Effector memory CD4-positive, alpha-beta T cell (primary cell): ENCODE data around the gene APH1A.

Source experiments
- DNase-seq, 3 donors: peaks; one replicate each; pipeline ENCODE4 v3.0.0-alpha.2; 2020
- H3K27ac ChIP-seq: 2 replicates; pipeline ENCODE4 v1.7.0; 2013; ENCODE audit warnings: mild to moderate bottlenecking, low read length, moderate library complexity; ENCODE audit not compliant: insufficient read depth, poor library complexity, severe bottlenecking
- H3K27me3 ChIP-seq: replicated peaks from 2 replicates; pipeline ENCODE4 v1.7.0; 2013; ENCODE audit warnings: mild to moderate bottlenecking, low read length; ENCODE audit not compliant: insufficient read depth, control insufficient read depth, poor library complexity, severe bottlenecking
- H3K36me3 ChIP-seq: 2 replicates; pipeline ENCODE4 v1.7.0; 2013; ENCODE audit warnings: mild to moderate bottlenecking, low read length, moderate library complexity; ENCODE audit not compliant: control insufficient read depth, insufficient read depth
- H3K4me1 ChIP-seq: 2 replicates; pipeline ENCODE4 v1.7.0; 2013; ENCODE audit warnings: low read length, mild to moderate bottlenecking; ENCODE audit not compliant: control insufficient read depth, insufficient read depth, poor library complexity, severe bottlenecking
- H3K4me3 ChIP-seq: 2 replicates; pipeline ENCODE4 v1.7.0; 2013; ENCODE audit warnings: low read length, low read depth, mild to moderate bottlenecking; ENCODE audit not compliant: insufficient read depth, poor library complexity, severe bottlenecking
- H3K9me3 ChIP-seq: 2 replicates; pipeline ENCODE4 v1.7.0; 2013; ENCODE audit warnings: mild to moderate bottlenecking, low read length, moderate library complexity; ENCODE audit not compliant: control insufficient read depth

Gene APH1A

GRCh38 chr1:150293433-150294253 is 24.8 kb upstream of the APH1A start, which contains the start of gene MRPS21:
TSS of gene MRPS21 (plus strand) at chr1:150293861. CDS start at chr1:150294367, 506 bp downstream.
- H3K4me1 ChIP-seq, result peaks cover 5% of the 10 kb centered on the region
- H3K27me3 ChIP-seq, result no peaks in the 10 kb centered on the region
- peak within 1 kb of the TSS; percentile 54 for H3K4me3 ChIP-seq
- peak; percentile 73 to 79 (median 75) for DNase-seq
- peaks cover 4% of the 10 kb centered on the region for H3K36me3 ChIP-seq
- H3K9me3 ChIP-seq, result no peaks in the 10 kb centered on the region
- peak within 1 kb of the TSS; percentile 85 for H3K27ac ChIP-seq

GRCh38 chr1:150288822-150289221 is 20.0 kb upstream of the APH1A start:
- H3K36me3 ChIP-seq, result no peaks in the 10 kb centered on the region
- H3K27ac ChIP-seq, result no peak overlapping the region
- H3K4me3 ChIP-seq, result no peak overlapping the region
- no peaks in the 10 kb centered on the region for H3K4me1 ChIP-seq
- no peak for DNase-seq
- no peaks in the 10 kb centered on the region for H3K9me3 ChIP-seq
- H3K27me3 ChIP-seq, result no peaks in the 10 kb centered on the region

- Histone ChIP-seq H3K27ac (no peak overlapping the region), H3K9me3 (no peaks in the 10 kb centered on the region), H3K4me1 (no peaks in the 10 kb centered on the region), H3K36me3 (no peaks in the 10 kb centered on the region), H3K4me3 (no peak overlapping the region), H3K27me3 (no peaks in the 10 kb centered on the region)
- no peak for DNase-seq
Measured at GRCh38 chr1:150288382-150288781, 19.6 kb upstream of the APH1A start.

- Histone ChIP-seq H3K4me1 (no peaks in the 10 kb centered on the region), H3K27me3 (no peaks in the 10 kb centered on the region), H3K27ac (no peak overlapping the region), H3K9me3 (no peaks in the 10 kb centered on the region), H3K4me3 (no peak overlapping the region), H3K36me3 (no peaks in the 10 kb centered on the region)
- DNase-seq, result no peak
Measured at GRCh38 chr1:150283260-150283659, 14.4 kb upstream of the APH1A start.

GRCh38 chr1:150282558-150282958 is 13.7 kb upstream of the APH1A start:
- H3K27ac ChIP-seq, result no peak overlapping the region
- H3K36me3 ChIP-seq, result no peaks in the 10 kb centered on the region
- DNase-seq, result no peak
- no peaks in the 10 kb centered on the region for H3K9me3 ChIP-seq
- no peaks in the 10 kb centered on the region for H3K4me1 ChIP-seq
- no peak overlapping the region for H3K4me3 ChIP-seq
- H3K27me3 ChIP-seq, result no peaks in the 10 kb centered on the region

- peak; percentile 64 to 85 (median 70) for DNase-seq
- Histone ChIP-seq H3K9me3 (no peaks in the 10 kb centered on the region), H3K27ac (peak within 1 kb of the TSS; percentile 56)
Measured at GRCh38 chr1:150281758-150282557, 13.1 kb upstream of the APH1A start, which contains the start of gene CIART. TSS of gene CIART (plus strand) at chr1:150282554. CDS start at chr1:150283268, 714 bp downstream.

GRCh38 chr1:150281221-150281757 is 12.5 kb upstream of the APH1A start:
- peak; percentile 15 to 32 (median 18) for DNase-seq
- H3K27ac ChIP-seq, result peak overlapping the region; percentile 56
- H3K27me3 ChIP-seq, result no peaks in the 10 kb centered on the region
- H3K9me3 ChIP-seq, result no peaks in the 10 kb centered on the region
- H3K4me3 ChIP-seq, result peak overlapping the region; percentile 60
- no peaks in the 10 kb centered on the region for H3K4me1 ChIP-seq
- H3K36me3 ChIP-seq, result peaks cover 3% of the 10 kb centered on the region

More at GRCh38 chr1:150281758-150282557, 13.1 kb upstream of the APH1A start, which contains the start of gene CIART:
- no peaks in the 10 kb centered on the region for H3K27me3 ChIP-seq
- peak within 1 kb of the TSS; percentile 60 for H3K4me3 ChIP-seq
- H3K4me1 ChIP-seq, result no peaks in the 10 kb centered on the region
- no peaks in the 10 kb centered on the region for H3K36me3 ChIP-seq

GRCh38 chr1:150280138-150280707 is 11.4 kb upstream of the APH1A start:
- no peaks in the 10 kb centered on the region for H3K9me3 ChIP-seq
- H3K4me1 ChIP-seq, result no peaks in the 10 kb centered on the region
- no peak overlapping the region for H3K4me3 ChIP-seq

GRCh38 chr1:150273311-150273710 is 4.5 kb upstream of the APH1A start:
- H3K9me3 ChIP-seq, result no peaks in the 10 kb centered on the region
- H3K36me3 ChIP-seq, result peaks cover 3% of the 10 kb centered on the region
- DNase-seq, result no peak
- H3K4me3 ChIP-seq, result no peak overlapping the region
- H3K4me1 ChIP-seq, result peaks cover 2% of the 10 kb centered on the region
- no peaks in the 10 kb centered on the region for H3K27me3 ChIP-seq
- no peak overlapping the region for H3K27ac ChIP-seq

More at GRCh38 chr1:150280138-150280707, 11.4 kb upstream of the APH1A start:
- Histone ChIP-seq H3K27ac (no peak overlapping the region), H3K27me3 (no peaks in the 10 kb centered on the region), H3K36me3 (peaks cover 3% of the 10 kb centered on the region)
- DNase-seq, result no peak
